Panc1 (cell line): Measurements from ENCODE around the gene RIC1. TPM values are rescaled to one million over a fixed set of nuclear protein-coding genes. Genes with fewer than 3 reads are reported as not detected.

Experiments used
- ATAC-seq: fragments of 200-7000 bp; cut with Tn5 transposase; 2 replicates; pipeline ENCODE4 v1.9.1; 2020; ENCODE audit warnings: mild to moderate bottlenecking, moderate library complexity
- BruUV-seq: library from RNA; stranded (reverse); fragments of 400-500 nt; replicated peaks from 2 replicates; lab custom pipeline; 2021; lab: Mats Ljungman, UMichigan
- CTCF ChIA-PET: fragments of 300-600 bp; sonication (Branson Sonifier 250); formaldehyde crosslinking; loops from one replicate; lab custom pipeline; 2022; ENCODE audit warnings: antibody characterized with exemption; lab: Charles Lee
- POLR2A ChIA-PET: fragments of 300-600 bp; sonication (Branson Sonifier 250); formaldehyde crosslinking; loops from one replicate; lab custom pipeline; 2022; ENCODE audit warnings: antibody characterized with exemption; lab: Charles Lee
- DNase-seq: peaks from one replicate; pipeline ENCODE4 v3.0.0-alpha.2; 2010; ENCODE audit warnings: low read depth, low spot score
- H3K27ac ChIP-seq: 2 replicates; pipeline ENCODE4 v1.5.1; 2011; ENCODE audit warnings: mild to moderate bottlenecking, low read length, inconsistent platforms
- H3K27me3 ChIP-seq: fragments of 200-500 bp; sonication (Bioruptor generic); 2 replicates; pipeline ENCODE4 v1.6.0; 2014; ENCODE audit warnings: low read length, inconsistent platforms; ENCODE audit not compliant: control insufficient read depth, insufficient read depth
- H3K36me3 ChIP-seq: fragments of 200-500 bp; sonication (Bioruptor generic); 2 replicates; pipeline ENCODE4 v1.5.1; 2014; ENCODE audit warnings: inconsistent platforms, mild to moderate bottlenecking, low read length, moderate library complexity; ENCODE audit not compliant: control insufficient read depth, insufficient read depth
- H3K4me1 ChIP-seq: 2 replicates; pipeline ENCODE4 v1.5.1; 2011; ENCODE audit warnings: inconsistent platforms, mild to moderate bottlenecking, low read length, moderate library complexity; ENCODE audit not compliant: control insufficient read depth, insufficient read depth
- H3K4me3 ChIP-seq, 2 experiments: 2 replicates each; pipeline ENCODE4 v1.5.1; 2011 to 2012; ENCODE audit warnings: low read depth in 2 of 2, low read length in 2 of 2, mild to moderate bottlenecking in 2 of 2, inconsistent platforms in 1 of 2, moderate library complexity in 1 of 2
- H3K9me3 ChIP-seq: fragments of 200-500 bp; sonication (Bioruptor generic); 2 replicates; pipeline ENCODE4 v1.5.1; 2014; ENCODE audit warnings: low read depth, mild to moderate bottlenecking, inconsistent platforms, low read length, moderate library complexity; ENCODE audit not compliant: control insufficient read depth, insufficient read depth
- CTCF ChIP-seq: fragments of 450-650 bp; IDR thresholded peaks from 2 replicates; pipeline ENCODE4 v1.5.1; 2017; ENCODE audit warnings: mild to moderate bottlenecking
- POLR2AphosphoS5 ChIP-seq: IDR thresholded peaks from 2 replicates; pipeline ENCODE4 v1.6.1; 2012; ENCODE audit warnings: mild to moderate bottlenecking, low read depth, low read length, moderate library complexity
- REST ChIP-seq, 2 experiments: IDR thresholded peaks; 2 replicates each; pipeline ENCODE4 v1.6.1; 2011 to 2012; ENCODE audit warnings: low read depth in 2 of 2, control low read depth in 1 of 2, low read length in 1 of 2, mild to moderate bottlenecking in 1 of 2, moderate library complexity in 1 of 2; ENCODE audit not compliant: insufficient read depth in 1 of 2
- SIN3A ChIP-seq: IDR thresholded peaks from 2 replicates; pipeline ENCODE4 v1.6.1; 2012; ENCODE audit warnings: low read depth, mild to moderate bottlenecking, low read length, moderate library complexity, borderline replicate concordance; ENCODE audit not compliant: insufficient read depth
- TCF7L2 ChIP-seq: IDR thresholded peaks from 2 replicates; pipeline ENCODE4 v1.6.1; 2011; ENCODE audit warnings: mild to moderate bottlenecking, low read depth, low read length, inconsistent platforms
- in situ Hi-C: cut with HindIII; loops from 2 replicates; pipeline ENCODE4 v1.10.0; 2016; ENCODE audit warnings: low sequenced_read_pairs, low pct_unique_long_range_greater_than_20kb
- intact Hi-C: fragments of 100-400 bp; cut with micrococcal nuclease; formaldehyde crosslinking; loops from one replicate; pipeline ENCODE4 v1.10.0; 2022; ENCODE audit not compliant: unreplicated experiment
- total RNA-seq: library from RNA; stranded (reverse); gene quantifications from one replicate; pipeline ENCODE4 v1.2.1, GENCODE V29; 2021; ENCODE audit not compliant: unreplicated experiment

Gene RIC1
- total RNA-seq, 1 experiment from 2014 or later, result 7.0 TPM

- DNase-seq, result no peak
- in situ Hi-C loops (no loop called here), intact Hi-C loops (no loop called here)
- Histone ChIP-seq H3K9me3 (no peaks in the 10 kb centered on the region), H3K27ac (no peak overlapping the region), H3K27me3 (no peaks in the 10 kb centered on the region), H3K36me3 (no peaks in the 10 kb centered on the region; the same call in 1 of the 2 replicates), H3K4me1 (no peaks in the 10 kb centered on the region), H3K4me3 (no peak overlapping the region)
- ATAC-seq, result no peak
- TF ChIP-seq SIN3A (no peak), REST (IDR thresholded peaks at IDR 0.05; ENCODE audit: insufficient read depth in 1 of 2, low read depth in 2 of 2, low read length in 1 of 2) (no peak), TCF7L2 (no peak)
- ChIA-PET POLR2A (no interaction called here), CTCF (no interaction called here)
- no TSS peak for BruUV-seq
Measured at GRCh38 chr9:5760338-5760737, 131.4 kb downstream of the RIC1 start.

- CTCF ChIA-PET, result no interaction called here
- H3K27ac ChIP-seq, result no peak overlapping the region
Measured at GRCh38 chr9:5762421-5762820, 133.5 kb downstream of the RIC1 start.

More at GRCh38 chr9:5762421-5762820, 133.5 kb downstream of the RIC1 start:
- no peak for ATAC-seq
- Histone ChIP-seq H3K4me1 (no peaks in the 10 kb centered on the region), H3K36me3 (no peaks in the 10 kb centered on the region; the same call in 1 of the 2 replicates), H3K4me3 (no peak overlapping the region), H3K27me3 (no peaks in the 10 kb centered on the region), H3K9me3 (no peaks in the 10 kb centered on the region)
- no peak for DNase-seq
- TF ChIP-seq TCF7L2 (no peak), POLR2AphosphoS5 (no peak), SIN3A (no peak), REST (IDR thresholded peaks at IDR 0.05; ENCODE audit: insufficient read depth in 1 of 2, low read depth in 2 of 2, low read length in 1 of 2) (no peak), CTCF (no peak)
- BruUV-seq, result no TSS peak
- POLR2A ChIA-PET, result no interaction called here
- in situ Hi-C loops (no loop called here), intact Hi-C loops (no loop called here)
